Gastroesophageal sphincter (tissue), 3 donors: ENCODE results near the gene SAAL1.

Experiments
- EP300 ChIP-seq: sonication (generic); formaldehyde crosslinking; IDR thresholded peaks from one replicate; pipeline ENCODE4 v1.6.1; 2017; ENCODE audit warnings: antibody characterized with exemption, mild to moderate bottlenecking
- POLR2A ChIP-seq, 2 donors: fragments of 450-650 bp; IDR thresholded peaks; one replicate each; pipeline ENCODE4 v1.6.1; 2017; ENCODE audit warnings: antibody characterized with exemption in 2 of 2, mild to moderate bottlenecking in 2 of 2, moderate library complexity in 1 of 2
- POLR2AphosphoS5 ChIP-seq: sonication (generic); formaldehyde crosslinking; IDR thresholded peaks from one replicate; pipeline ENCODE4 v1.6.1; 2017; ENCODE audit warnings: antibody characterized with exemption
- TF ChIP-seq, protein P1 (sequence below), 4 experiments: fragments of 200-600 bp in 2 of 4; fragments of 450-650 bp in 2 of 4; sonication (generic) in 1 of 4; IDR thresholded peaks; one replicate each; pipeline ENCODE4 v1.5.1; 2017 to 2019; ENCODE audit warnings: antibody characterized with exemption in 4 of 4, mild to moderate bottlenecking in 2 of 4, moderate library complexity in 2 of 4

DNA sequence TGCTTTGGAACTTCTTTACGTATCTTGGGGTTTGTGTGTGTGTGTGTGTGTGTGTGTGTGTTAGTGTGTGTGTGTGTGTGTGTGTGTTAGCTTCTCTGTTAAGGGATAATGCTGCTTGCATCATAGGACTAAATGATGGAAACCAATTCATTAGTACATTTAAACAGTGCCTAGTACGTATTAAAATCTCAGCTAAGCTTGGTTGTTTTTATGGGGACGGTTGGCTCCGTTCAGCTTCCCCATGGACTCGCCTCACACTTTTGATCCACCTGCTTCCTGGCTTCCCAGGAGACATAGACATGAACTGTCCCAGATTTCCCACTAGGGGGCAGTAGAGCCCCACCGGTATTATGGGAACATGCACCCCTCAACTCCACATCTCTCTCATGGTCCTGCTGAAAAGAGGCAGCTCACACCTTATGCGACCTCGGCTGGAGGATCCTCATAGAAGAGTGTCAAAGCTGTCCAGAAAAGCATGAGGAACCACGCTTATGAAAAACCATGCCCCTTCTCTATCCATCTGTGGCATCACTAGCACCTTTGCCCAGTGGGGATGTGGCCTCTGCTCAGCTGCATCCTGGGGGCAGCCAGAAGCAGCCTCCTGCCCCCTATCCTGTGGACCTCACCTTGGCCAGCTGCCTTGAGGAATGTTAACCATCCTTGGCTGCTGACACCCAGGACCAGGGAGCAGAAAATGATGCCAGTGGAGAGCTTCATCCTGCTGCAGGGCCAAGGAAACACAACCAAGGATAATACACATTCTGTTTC, 9.7 kb upstream of the SAAL1 start:
- TF ChIP-seq, protein P1, sequence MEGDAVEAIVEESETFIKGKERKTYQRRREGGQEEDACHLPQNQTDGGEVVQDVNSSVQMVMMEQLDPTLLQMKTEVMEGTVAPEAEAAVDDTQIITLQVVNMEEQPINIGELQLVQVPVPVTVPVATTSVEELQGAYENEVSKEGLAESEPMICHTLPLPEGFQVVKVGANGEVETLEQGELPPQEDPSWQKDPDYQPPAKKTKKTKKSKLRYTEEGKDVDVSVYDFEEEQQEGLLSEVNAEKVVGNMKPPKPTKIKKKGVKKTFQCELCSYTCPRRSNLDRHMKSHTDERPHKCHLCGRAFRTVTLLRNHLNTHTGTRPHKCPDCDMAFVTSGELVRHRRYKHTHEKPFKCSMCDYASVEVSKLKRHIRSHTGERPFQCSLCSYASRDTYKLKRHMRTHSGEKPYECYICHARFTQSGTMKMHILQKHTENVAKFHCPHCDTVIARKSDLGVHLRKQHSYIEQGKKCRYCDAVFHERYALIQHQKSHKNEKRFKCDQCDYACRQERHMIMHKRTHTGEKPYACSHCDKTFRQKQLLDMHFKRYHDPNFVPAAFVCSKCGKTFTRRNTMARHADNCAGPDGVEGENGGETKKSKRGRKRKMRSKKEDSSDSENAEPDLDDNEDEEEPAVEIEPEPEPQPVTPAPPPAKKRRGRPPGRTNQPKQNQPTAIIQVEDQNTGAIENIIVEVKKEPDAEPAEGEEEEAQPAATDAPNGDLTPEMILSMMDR (IDR thresholded peaks at IDR 0.05) = peak; percentile 40 to 83 (median 58)
- TF ChIP-seq POLR2AphosphoS5 = no peak
- TF ChIP-seq POLR2A (IDR thresholded peaks at IDR 0.05) = no peak
- TF ChIP-seq EP300 = no peak
